NCI-H2107 (cell line): ENCODE measurements around the gene KLK15.
"Not testable (repeated sequence)": the region's sequence is repeated elsewhere in the genome, so short reads cannot be mapped to it uniquely, and the experiment has no call there.

Source experiments
- DNase-seq: peaks from one replicate; lab custom pipeline; 2025; lab: John Stamatoyannopoulos, UW

KLK15 gene

DNA sequence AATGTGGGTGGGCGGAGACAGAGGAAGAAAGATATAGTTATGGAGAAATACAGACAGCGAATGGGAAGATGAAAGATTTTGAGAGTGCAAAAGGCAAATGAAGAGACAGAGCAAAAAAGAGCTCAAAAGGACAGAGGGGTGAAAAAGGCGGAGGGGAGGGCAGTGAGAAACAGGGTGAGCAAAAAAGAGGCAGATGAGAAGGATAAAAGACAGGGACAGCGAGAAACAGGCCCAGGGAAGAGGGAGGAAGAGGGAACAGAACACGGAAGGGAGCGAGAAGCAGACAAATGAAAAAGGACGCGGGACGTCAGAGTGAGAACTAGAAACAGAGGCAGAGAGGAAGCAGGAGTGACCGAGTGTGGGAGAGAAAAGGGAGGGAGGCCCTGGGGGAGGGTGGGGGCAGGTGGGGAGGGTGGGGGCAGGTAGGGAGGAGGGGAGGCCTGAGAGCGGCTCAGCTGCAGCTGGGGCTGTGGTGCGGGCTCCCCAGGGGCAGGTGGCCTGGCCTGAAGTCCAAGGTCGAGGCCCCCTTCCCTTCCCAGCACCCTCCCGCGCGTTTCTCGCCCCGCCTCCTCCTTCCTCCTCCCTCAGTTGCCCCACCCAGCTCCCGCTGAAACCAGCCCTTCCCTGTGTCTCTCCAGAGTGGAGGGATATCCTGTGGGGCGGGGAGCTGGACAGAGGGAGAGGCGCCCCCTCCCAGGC, 12.7 kb downstream of the KLK15 start:
- no peak for DNase-seq

DNA sequence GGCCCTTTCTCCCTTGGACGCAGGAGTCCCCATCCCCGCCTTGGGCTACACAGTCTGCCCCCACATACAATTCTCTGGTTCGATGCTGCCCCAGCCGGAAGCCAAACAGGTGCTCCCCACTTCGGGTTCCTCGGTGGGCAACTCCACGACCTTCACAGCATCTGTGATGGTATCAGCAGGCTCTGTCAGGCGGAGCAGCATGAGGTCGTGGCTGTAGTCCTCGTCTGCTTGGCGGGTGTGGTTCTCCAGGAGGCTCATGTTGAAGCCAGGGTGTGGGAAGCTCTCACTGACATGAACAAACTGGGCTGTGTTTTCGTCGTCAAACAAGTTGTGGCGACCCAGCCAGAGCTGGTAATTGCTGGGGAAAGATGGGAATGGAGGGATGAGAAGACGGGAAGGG, 13.3 kb downstream of the KLK15 start:
- DNase-seq: no peak

DNA sequence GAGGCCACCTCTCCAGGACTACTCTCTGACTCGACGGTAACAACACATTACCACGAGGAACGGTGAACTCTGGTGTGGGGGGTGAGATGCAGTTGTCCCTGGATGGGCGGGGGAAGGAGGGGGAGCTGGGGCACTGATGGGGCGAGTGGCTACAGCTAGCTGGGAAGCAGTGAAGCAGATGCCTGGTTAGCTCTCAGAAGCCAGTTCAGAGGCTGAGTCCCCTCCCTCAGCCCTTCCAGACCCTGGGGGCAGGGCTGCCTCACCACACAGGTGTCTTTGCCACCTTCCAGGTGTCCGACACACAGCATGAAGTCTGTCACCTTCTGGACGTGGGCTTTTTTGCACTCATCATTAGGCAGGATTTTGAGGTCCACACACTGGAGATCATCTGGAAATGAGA, 13.7 kb downstream of the KLK15 start:
- no peak for DNase-seq

DNA sequence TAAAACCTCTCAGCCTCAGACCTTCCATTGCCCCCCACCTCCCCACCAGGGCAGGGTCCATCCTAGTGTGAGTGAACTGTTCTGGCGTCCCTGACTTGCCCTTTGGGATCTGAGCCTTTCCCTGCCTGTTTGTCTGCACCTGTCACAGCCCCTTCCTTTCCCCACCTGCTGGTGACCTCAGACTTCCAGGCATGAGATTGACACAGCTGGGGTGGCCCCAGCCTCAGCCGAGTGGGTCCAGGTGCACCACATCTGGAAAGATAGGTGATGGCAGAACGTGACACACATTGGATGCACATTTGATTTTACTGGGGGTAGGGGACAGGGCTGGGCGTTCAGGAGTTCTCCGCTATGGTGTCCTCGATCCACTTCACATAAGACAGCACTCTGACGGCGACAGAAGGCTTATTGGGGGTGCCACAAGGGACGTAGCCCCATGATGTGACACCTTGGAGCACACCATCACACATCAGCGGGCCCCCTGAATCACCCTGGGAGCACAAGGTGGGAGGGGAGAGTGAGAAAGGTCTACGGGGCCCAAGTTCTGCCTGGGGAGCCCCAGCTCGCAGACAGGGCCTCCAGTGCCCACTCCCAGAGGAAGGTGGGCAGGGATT, 14.4 kb downstream of the KLK15 start:
- no peak for DNase-seq

DNA sequence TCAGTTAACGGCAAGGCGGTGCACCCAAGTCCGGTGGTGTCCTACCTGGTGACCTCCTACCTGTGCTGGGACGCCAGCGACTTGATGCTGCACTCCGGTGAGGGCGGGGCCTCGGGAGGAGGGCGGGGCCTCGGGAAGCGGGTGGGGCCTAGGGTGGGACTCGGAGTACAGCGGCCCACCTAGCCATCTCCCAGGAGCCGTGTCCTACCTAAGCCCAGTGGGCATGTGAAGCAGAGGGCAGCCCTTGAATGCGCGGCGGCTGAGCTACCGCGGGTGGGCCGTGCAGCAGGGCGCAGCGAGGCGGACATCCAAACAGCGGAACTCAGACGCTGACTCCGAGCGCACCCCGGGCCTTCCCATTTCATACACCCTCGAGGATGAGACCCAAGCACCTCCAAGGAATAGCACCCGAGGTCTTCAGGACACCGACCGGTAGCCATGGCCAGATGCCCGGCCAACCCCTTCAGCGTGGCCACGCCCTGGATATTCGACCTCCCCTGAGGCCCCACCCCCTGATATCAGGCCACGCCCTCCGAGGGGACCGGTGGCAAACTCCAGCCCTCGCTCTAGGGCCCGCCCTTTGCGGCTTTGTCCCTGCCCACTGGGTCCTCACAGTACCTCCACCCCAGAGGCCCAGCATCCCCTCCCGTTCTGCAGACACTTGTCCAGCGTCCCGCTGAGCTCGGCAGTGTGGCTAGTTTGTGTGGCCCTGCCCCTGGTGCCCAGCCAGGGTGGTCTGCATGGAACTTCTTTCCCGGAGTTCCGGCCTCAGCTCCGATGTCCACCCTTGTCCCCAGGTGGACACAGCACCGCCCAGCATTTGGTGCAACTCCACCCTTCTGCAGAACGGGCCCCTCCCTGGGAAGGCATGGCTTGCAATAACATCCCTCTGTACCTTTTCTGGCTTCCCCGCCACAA, 15.2 kb downstream of the KLK15 start:
- DNase-seq: no peak

DNA sequence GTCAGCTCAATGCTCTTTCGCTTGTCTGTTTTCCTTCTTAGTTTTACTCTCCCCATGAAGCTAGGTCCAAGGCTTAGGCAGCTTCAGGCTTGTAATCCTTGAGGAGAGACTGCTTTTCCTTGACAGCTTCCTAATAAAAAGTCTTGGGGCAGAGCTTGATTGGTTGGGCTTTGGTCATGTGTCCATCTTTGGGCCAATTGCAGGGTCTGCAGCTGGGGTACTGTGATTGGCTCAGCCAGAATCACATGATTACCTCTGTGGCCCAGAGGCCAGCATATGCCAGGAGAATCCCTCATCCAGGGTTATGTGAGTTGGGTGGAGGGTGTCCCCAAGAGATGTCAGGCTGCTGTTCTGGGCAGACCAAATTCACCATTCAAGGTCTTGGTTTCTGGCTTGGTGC, 17.9 kb downstream of the KLK15 start:
- no peak for DNase-seq

DNA sequence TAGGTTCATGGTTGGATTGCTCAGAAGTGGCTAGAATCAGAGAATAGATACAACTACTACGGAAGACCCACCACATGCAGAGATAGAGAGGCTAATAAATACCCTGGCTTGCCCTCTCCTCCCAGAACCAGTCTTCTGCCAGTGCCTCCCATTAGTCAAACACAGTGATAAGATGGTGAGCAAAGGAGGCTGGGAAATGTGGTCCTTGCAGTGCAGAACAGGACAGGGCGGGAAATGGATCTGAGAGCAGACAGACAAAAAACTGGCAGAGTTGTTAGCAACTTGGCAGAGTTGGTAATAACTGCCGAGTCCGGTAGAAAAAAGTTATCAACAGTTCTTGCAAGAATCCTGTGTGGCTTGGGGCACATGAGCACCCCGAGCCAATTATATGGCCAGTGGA, 18.5 kb downstream of the KLK15 start:
- DNase-seq: no peak

DNA sequence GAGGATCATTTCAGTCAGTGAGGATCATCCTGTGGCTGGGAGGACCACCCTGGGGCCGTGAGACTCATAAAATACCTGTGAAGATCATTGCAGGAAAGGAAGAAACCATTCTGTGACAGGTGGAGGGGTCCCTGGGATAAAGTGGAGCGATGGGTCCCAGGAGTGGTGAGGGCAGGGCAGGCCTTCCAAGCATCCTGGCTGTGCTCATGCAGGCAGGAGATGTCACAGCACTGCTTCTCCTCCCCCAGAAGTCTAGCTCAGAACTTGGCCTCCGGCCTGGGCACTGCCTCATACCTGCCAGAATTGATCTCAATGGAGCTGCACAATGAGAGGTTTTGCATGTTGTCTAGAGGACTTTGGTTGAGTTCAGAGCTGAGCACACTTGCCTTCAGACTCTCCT, 20.9 kb downstream of the KLK15 start:
- no peak for DNase-seq

DNA sequence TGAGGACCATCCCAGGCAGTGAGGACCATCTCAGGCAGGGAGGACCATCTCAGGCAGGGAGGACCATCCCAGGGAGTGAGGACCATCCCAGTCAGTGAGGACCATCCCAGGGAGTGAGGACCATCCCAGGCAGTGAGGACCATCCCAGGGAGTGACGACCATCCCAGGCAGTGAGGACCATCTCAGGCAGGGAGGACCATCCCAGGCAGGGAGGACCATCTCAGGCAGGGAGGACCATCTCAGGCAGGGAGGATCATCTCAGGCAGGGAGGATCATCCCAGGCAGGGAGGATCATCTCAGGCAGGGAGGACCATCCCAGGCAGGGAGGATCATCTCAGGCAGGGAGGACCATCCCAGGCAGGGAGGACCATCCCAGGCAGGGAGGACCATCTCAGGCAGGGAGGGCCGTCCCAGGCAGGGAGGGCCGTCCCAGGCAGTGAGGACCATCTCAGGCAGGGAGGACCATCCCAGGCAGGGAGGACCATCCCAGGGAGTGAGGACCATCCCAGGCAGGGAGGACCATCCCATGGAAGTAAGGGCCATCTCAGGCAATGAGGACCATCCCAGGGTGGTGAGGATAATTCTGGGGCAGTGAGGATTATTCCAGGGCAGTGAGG, 21.6 kb downstream of the KLK15 start:
- not testable (repeated sequence) for DNase-seq

DNA sequence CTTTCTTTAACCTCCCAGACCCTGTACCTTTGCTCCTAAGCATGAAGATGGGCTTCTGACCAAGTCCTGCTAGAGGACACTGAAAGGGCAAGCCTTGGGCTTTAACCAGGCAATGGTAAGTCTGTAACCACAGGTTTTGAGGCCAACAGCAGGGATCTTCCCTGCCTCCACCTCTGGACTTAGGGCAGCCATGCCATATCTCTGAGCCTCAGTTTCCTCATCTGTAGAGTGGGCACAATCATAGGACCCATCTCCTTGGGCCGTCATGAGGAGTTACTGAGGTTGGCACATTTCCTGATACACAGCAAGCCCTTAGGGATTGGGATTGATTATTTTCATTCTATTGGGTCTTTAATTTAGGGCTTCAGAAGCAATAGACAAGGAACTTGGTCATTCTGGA, 24.5 kb downstream of the KLK15 start:
- DNase-seq: no peak

DNA sequence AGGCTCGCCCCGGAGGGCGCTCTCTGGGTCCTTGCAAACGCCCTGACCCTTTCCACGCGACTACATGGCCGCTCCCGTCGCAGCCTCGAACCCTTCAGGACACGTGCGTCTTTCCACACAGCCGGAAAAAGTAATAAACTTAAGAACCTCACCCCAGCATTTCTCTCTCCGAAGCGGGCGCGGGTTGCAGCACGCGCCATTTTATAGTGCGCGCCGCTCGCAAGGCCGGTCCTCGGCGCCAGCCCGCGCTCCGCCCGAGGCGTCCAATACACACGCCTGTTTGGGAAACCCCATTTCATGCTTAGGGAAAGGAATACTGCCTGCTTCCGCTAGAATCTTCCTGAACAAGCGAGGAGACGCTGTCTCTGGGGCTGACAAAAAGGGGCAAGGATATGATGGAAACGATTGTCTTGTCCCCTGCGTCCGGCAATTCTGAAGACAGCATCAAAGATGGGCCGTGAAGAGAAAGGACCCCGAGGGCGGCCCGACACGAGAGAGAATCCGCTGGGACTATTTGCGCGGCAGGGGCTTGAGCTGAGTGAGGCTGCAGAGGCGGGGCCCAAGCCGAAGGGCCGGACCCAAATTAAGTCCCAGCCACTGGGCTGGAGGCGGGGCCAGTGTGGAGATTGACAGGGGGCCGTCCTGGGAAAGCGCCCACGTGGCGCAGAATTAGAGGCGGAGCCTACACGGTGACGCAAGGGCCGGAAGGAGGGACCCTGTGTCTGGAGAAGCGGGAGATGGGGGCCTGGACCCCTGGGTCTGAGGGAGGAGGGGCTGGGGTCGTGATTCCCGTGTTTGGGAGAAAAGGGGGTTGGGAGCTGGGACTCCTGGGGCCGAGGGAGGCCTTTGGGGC, 28.7 kb downstream of the KLK15 start:
- DNase-seq: peak; percentile 97

DNA sequence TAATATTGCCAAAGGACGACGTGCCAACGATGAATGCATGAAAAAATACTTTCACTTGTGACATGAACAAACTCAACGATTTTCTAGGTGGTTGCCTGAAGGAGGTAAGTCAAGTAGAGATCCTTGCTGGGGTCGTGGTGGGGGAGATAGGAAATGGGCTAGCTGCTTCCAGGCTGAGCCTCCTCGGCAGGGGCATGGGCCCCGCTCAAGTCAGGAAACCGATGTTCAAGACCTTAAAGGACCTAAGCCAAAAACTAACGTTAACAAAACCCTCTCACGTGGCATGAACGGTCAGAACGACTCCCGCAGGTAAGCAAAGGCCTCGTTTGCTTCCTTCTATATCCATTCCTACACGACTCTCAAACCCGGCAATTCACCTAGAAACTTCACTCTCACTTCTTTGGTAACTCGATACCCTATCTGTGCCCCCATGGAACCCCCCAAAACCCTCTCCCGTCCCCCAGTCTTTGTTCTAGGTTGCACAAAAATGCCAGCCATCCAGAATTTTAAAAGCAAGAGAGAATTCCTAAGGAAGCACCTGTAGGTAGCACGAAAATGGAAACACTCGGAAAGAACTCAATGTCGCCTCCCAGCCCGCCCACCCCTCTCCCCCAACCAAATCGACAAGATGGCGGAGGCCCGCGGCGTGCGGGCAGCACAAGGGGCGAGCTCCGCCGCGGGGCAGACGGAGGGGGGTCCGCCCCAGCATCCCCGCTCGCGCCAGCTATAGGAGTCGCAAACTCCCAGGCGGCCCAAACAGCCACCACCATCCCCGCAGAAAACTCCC, 29.5 kb downstream of the KLK15 start:
- no peak for DNase-seq

DNA sequence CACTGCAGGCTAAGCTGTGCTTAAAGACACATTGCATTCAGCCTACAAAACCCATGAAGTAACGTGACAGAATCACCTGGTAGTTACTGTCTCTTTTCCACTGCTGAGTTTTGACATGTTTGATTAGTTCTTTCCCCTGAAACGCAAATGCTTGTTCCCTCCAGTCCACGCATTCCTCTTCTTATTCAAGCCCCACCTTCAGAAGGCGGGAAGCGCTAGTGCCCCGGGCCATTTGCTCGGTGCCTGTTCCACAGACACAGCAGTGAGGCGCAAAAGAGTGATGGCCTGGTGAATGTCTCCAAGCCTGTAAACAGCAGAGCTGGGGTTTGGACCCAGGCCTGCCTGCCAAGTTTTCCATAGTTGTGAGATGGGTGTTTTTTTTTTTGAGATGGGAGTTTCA, 32.3 kb downstream of the KLK15 start:
- no peak for DNase-seq

DNA sequence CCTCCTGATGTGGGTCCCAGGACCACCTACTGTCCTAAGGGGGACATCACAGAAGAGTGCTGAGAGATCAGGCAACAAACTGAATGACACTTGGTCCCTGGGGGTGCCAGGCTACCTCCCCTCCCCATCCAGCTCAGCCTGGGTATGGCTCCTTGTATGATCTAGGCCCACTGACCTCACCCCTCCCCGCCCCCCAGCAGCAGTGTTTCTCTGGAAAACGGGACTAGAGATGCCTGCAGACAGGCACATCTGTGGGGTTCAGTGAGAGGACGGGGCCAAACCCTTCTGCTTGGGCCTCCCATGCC, 33.9 kb downstream of the KLK15 start:
- no peak for DNase-seq

DNA sequence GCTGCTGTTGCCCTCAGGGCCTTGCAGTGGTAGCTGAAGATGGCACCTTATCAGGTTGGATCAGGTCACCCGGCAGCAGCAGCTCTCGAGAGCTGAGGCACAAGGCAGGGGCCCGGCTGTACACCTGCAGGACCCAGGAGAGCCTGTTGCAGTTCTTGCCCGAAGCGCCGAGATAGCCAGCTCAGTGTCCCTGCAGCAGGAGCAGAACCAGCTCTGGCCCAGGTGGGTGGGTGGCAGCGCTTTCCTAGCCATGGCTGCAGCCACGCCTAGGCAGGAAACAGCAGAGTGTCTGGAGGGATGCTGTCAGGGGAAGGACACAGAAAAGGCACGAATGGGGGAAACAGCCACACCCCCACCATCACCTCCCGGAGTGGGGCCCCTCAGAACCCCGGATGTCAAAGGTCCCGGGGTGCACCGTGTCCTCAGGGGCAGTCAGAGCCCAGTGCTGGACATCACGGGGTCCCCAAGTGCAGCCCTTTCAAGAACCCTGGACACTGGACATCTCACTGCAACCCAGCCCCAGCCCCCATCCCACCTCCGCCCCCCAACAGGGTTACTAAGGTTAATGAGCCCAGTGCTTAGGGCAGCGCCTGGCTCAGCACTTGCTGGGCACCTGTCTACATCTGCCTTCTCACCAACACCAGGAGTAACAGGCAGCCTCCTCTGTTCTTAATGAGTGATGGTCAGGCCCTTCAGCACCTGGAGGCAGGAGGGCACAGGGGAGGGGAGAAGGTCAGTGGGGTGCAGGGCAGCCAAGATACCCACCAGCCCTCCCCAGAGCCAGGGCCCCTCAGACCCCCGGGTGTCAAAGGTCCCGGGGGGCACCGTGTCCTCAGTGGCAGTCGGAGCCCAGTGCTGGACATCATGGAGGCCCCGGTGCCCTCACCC, 34.5 kb downstream of the KLK15 start:
- DNase-seq: no peak

DNA sequence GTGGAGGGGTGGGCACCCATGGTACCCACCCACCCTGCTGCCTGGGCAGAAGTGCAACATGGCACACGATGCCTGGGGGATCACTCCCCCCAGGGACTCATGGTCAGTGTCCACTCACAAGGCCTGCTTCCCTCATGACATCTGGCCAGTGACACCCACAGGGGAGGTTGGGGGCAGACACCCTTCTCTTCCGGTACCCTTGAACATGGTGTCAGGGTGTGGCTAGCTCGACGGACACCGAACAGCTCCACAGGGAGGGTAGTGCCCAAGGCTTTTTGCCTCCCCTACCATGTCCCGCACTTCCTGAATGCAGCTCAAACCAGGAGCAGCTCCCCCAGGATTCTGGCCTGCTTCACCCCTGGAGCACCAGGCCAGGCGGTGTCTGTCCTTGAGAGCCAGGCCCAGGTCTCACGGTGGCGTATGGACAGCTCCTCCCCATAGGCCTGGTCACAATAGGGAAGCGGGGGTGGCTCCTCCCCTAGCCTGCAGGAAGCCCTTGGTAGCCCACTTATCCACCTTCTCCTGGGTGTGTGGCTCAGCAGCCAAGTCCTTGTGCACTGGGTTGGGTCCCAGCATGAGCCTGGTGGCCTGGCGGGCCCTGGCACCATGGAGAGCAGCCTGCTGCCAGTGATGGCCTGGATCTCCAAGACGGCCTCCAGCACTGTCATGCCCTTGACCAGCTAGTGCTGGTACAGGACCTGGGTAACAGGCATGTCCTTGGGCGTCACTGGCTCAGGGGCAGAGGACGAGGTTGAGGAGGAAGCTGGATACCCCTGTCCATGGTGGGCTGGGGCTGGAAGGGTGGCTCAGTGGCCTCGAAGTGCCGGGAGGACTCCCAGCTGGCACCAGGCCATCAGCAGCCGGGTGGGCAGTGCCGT, 35.4 kb downstream of the KLK15 start:
- DNase-seq: no peak

DNA sequence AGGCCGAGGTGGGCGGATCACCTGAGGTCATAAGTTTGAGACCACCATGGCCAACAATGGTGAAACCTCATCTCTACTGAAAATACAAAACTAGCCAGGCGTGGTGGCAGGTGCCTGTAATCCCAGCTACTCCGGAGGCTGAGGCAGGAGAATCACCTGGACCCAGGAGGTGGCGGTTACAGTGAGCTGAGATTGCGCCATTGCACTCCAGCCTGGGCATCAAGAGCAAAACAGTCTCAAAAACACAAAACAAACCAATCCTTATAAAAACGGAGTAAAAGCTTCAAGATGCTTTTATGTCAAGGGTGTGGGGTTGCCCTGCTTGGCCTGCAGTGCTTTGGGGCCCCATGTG, 36.0 kb downstream of the KLK15 start:
- DNase-seq: no peak

DNA sequence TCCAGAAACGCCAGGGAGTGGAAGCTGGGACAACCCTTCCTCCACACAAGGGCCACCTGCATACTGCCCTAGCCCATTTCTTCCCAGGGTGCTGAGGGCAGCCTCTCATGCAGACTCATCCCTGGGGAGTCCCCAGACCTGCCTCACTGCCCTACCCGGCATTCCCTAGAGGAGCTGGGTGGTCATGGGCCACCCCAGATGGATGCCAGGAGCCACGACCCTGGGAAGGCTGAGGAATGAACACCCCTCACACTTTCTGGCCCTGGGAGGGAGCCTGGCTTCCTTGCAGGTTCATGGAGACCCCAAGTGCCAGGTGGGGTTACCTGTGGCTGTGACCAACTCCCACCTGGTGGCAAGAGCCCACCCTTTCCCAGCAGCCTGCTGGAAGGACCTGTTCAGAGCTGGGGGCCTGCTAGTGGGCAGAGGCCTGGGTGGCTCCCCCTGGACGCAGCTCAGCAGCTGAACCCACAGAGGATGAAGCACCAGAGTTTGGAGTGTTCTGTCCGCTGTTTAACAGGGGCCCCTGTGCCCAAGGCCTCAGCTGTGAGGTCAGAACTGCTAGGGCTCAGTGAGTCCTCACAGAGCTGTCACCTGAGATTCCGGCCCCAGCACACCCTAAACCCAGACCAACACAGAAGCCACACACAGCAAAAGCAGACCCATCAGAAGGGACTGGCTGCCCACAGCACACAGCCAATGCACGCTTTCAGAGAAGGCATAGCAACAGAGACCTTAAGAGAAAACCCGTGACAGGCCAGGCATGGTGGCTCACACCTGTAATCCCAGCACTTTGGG, 36.5 kb downstream of the KLK15 start:
- no peak for DNase-seq
